Suprapubic skin (tissue), 4 donors: Measurements from ENCODE around the gene POR. TPM values are rescaled to one million over a fixed set of nuclear protein-coding genes. Genes with fewer than 3 reads are reported as not detected.

ENCODE experiments used
- DNase-seq, 2 donors: peaks; one replicate each; pipeline ENCODE4 v3.0.0-alpha.2; 2019; ENCODE audit warnings: low spot score in 2 of 2
- H3K27ac ChIP-seq: fragments of 200-600 bp; sonication (generic); one replicate; pipeline ENCODE4 v1.5.1; 2019
- H3K27me3 ChIP-seq: fragments of 200-600 bp; sonication (generic); one replicate; pipeline ENCODE4 v1.5.1; 2019
- H3K36me3 ChIP-seq: fragments of 200-600 bp; sonication (generic); one replicate; pipeline ENCODE4 v1.5.1; 2019
- H3K4me1 ChIP-seq: fragments of 200-600 bp; sonication (generic); one replicate; pipeline ENCODE4 v1.5.1; 2019
- H3K4me3 ChIP-seq: fragments of 200-600 bp; sonication (generic); one replicate; pipeline ENCODE4 v1.5.1; 2019; ENCODE audit warnings: mild to moderate bottlenecking
- H3K9me3 ChIP-seq: fragments of 200-600 bp; sonication (generic); one replicate; pipeline ENCODE4 v1.5.1; 2019
- CTCF ChIP-seq, 2 donors: fragments of 200-600 bp in 1 of 2; fragments of 450-650 bp in 1 of 2; sonication (generic) in 1 of 2; IDR thresholded peaks; one replicate each; pipeline ENCODE4 v1.5.1; 2016 to 2019; ENCODE audit warnings: antibody characterized with exemption in 2 of 2, mild to moderate bottlenecking in 1 of 2, moderate library complexity in 1 of 2
- EP300 ChIP-seq: sonication (generic); formaldehyde crosslinking; IDR thresholded peaks from one replicate; pipeline ENCODE4 v1.6.1; 2017; ENCODE audit warnings: antibody characterized with exemption
- POLR2A ChIP-seq, 2 donors: fragments of 450-650 bp; IDR thresholded peaks; one replicate each; pipeline ENCODE4 v1.6.1; 2017; ENCODE audit warnings: antibody characterized with exemption in 2 of 2, mild to moderate bottlenecking in 2 of 2, moderate library complexity in 2 of 2
- POLR2AphosphoS5 ChIP-seq, 3 donors: sonication (generic); formaldehyde crosslinking; IDR thresholded peaks; one replicate each; pipeline ENCODE4 v1.6.1; 2017; ENCODE audit warnings: antibody characterized with exemption in 3 of 3
- WGBS: methylation state at CpG from one replicate; pipeline ENCODE4 v1.1.5; 2018; 5-methylcytosine and 5-hydroxymethylcytosine counted together
- total RNA-seq, 4 donors: library from RNA; depleted of rRNA; stranded (reverse); fragments of >200 nt; gene quantifications; one replicate each; pipeline ENCODE4 v1.1.0, GENCODE V29; 2016

Gene POR
- total RNA-seq, 4 donors from 2014 or later = 85.8 to 112 (median 91.8) TPM

- WGBS = 55% methylated on average over 21 of the region's 21 CpGs
- Histone ChIP-seq H3K9me3 (no peaks in the 10 kb centered on the region), H3K27me3 (no peaks in the 10 kb centered on the region), H3K4me3 (no peak overlapping the region), H3K4me1 (peaks cover 40% of the 10 kb centered on the region), H3K36me3 (peaks cover 37% of the 10 kb centered on the region), H3K27ac (no peak overlapping the region)
- TF ChIP-seq CTCF (IDR thresholded peaks at IDR 0.05) (no peak), POLR2A (IDR thresholded peaks at IDR 0.05) (no peak), EP300 (no peak)
- peak in 1 of 2 donors; percentile 71 for DNase-seq
Measured at GRCh38 chr7:75989500-75990388, 74.8 kb downstream of the POR start.

DNA sequence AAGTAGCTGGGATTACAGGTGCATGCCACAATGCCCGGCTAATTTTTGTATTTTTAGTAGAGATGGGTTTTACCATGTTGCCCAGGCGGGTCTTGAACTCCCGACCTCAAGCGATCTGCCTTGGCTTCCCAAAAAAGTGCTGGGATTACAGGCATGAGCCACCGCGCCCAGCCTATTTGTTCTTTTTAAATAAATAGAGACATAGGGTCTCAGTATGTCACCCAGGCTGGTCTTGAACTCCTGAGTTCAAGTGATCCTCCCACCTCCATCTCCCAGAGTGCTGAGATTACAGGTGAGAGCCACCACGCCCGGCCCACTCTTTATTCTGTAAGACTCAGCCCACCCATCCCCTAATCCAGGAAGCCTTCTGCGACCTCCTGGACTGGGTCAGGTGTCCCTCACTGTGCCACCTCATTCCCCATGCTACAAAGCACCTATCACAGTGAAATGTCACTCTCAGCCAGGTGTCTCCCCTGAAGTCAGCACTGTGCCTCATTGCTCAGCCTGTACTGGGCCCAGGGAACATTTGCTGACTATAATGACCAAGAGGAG, 76.7 kb downstream of the POR start:
- TF ChIP-seq POLR2AphosphoS5 (IDR thresholded peaks at IDR 0.05) (no peak), CTCF (IDR thresholded peaks at IDR 0.05) (no peak), POLR2A (IDR thresholded peaks at IDR 0.05) (no peak), EP300 (no peak)
- WGBS = 96% methylated on average over 9 of the region's 9 CpGs
- H3K27ac ChIP-seq = no peak overlapping the region

GRCh38 chr7:75992083-75992755, 77.3 kb downstream of the POR start:
- H3K9me3 ChIP-seq = no peaks in the 10 kb centered on the region
- no peak for TF ChIP-seq POLR2A (IDR thresholded peaks at IDR 0.05)
- no peak for TF ChIP-seq CTCF (IDR thresholded peaks at IDR 0.05)
- TF ChIP-seq EP300 = no peak
- no peak for TF ChIP-seq POLR2AphosphoS5 (IDR thresholded peaks at IDR 0.05)
- WGBS = 84% methylated on average over 6 of the region's 20 CpGs
- H3K4me3 ChIP-seq = no peak overlapping the region
- no peaks in the 10 kb centered on the region for H3K27me3 ChIP-seq
- H3K4me1 ChIP-seq = peaks cover 46% of the 10 kb centered on the region
- DNase-seq = peak; percentile 60 to 69
- H3K36me3 ChIP-seq = peaks cover 12% of the 10 kb centered on the region
- H3K27ac ChIP-seq = no peak overlapping the region

More for the DNA sequence above, 76.7 kb downstream of the POR start:
- Histone ChIP-seq H3K4me3 (no peak overlapping the region), H3K36me3 (peaks cover 18% of the 10 kb centered on the region), H3K4me1 (peaks cover 46% of the 10 kb centered on the region), H3K9me3 (no peaks in the 10 kb centered on the region), H3K27me3 (no peaks in the 10 kb centered on the region)
- DNase-seq = no peak

DNA sequence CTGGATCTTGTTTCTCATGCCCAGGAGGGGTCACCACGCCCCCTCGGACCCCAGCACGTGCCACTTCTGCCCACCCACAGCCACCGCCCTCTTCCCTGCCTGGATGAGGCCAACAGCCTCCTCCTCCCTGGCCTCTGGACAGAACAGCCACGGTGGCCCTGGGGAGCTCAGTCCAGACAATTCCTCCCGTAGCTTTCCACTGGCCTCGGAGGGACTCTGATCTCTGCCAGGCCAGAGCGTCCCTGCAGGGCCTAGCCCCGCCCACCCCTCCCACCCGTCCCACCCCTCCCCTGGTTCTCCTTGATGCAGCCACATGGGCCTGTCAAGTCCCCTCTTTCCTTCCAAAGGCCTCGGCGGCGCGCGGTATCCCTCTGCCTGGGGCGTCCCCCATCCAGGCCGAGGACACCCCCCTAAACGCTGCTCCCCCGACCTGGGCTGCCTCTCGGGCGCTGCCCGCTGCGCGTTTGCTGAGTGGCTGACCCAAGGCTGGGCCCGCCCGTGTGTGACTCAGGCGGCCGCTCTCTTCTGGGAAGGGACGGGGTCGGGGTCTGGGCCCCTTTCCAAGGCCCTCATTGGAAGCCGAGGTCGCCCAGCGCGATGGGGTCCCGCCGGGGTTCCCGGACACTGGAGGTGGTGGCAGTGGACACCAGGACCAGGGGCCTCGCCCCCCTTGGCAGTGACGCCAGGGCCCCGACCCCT, 78.9 kb downstream of the POR start:
- no peak for TF ChIP-seq POLR2AphosphoS5 (IDR thresholded peaks at IDR 0.05)
- no peak for TF ChIP-seq POLR2A (IDR thresholded peaks at IDR 0.05)
- TF ChIP-seq EP300 = no peak
- TF ChIP-seq CTCF (IDR thresholded peaks at IDR 0.05) = no peak
- Histone ChIP-seq H3K27ac (peak overlapping the region; percentile 90), H3K27me3 (no peaks in the 10 kb centered on the region), H3K4me1 (peaks cover 46% of the 10 kb centered on the region), H3K9me3 (no peaks in the 10 kb centered on the region), H3K4me3 (peak overlapping the region; percentile 78), H3K36me3 (no peaks in the 10 kb centered on the region)
- 3% methylated on average over 14 of the region's 40 CpGs for WGBS
- DNase-seq = peak in 1 of 2 donors; percentile 86
